HPDE6-E6E7 (cell line): ENCODE results near the gene PTPRD.

Experiments used
- DNase-seq: peaks from one replicate; pipeline ENCODE4 v3.0.0; 2011; ENCODE audit warnings: missing footprints; ENCODE audit errors: extremely low spot score

PTPRD gene

DNA sequence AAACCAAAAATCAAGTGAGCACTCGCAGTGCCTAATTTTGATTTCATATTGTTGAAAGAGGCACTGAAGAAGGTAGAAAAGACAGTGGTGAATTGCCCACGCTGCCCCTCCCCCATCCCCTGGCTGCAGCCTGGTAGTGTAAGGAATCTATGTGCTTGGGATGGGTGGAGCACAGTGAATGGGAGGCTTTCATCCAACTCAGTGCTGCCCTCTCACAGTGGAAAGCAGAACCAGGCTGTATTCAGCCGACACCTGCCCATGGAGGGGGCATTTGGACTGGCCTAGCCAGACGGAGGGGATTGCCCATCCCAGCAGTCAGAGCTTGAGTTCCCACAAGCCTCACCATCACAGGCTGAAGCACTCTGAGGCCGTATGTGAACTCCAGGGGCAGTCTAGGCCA, 2012.9 kb downstream of the PTPRD start:
- no peak for DNase-seq

DNA sequence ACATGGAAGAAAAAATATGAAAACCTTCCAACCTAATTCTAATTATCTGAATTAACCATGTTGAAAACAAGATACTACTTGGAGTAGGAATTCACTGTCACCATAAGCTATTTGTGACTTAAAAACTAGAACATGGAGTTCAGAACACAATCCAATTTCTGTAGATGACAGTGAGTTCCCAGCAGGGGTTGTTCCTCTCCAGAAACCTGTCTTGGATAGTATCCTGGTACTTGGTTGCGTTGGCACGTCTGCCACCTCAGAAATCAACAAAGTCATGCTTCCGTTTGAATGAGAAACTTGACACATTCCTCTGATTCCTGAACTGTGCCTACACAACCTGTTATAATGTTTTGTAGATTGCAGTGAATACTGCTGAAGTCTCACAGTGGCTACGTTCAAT, 2023.3 kb downstream of the PTPRD start:
- DNase-seq: no peak

DNA sequence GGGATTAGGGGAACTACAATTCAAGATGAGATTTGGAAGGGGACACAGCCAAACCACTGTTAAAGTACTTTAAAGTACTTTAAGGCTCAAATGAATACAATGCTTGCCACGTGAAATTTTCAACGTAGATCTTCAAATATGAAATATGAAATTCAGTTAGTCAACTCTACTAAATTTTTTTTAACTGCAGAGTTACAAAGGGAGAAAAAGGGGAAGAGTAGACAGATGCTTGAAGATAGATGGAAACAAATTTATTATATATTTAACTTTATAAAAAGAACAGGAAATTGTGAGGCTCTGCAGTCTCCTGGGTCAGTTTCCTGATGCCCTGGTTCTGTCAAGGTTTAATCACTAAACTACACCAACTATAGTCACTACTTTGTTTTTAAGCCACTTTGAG, 2027.8 kb downstream of the PTPRD start:
- DNase-seq: no peak

DNA sequence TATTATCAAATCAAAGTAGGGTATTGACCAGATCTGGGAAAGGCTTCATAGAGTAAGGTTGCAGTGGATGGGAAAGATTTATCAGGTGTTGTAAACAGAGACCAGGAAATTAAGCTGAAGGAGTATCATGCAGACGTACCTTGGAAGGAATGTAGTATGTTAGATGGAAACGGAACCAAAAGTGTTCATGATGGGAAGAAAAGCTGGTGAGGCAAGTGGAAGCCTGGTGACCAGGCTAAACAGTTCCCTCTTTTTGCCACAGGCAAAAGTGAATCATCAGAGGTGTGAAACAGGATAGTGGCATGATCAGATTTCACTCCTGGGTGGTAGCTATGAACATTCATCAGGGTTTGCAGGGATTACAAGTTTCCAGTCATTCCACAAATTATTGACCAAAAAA, 2033.1 kb downstream of the PTPRD start:
- DNase-seq: peak; percentile 50

DNA sequence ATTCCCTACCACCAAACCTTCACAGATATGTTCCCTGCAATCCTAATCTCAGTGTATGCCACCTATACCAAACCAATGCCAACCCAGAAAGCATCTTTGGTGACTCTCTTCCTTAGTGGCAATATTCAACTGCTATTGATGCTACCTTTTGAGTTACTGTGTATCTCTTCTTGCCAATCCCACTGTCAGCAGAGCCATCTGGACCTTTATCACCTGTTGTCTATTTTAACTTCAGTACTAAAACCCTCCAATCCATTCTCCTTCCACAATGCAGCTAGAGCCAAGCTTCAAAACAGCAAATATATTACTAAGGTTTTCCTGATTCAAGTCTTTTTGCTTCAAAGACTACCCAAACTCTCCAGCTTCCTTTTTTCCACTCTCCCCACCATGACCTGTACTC, 2036.1 kb downstream of the PTPRD start:
- DNase-seq: no peak

DNA sequence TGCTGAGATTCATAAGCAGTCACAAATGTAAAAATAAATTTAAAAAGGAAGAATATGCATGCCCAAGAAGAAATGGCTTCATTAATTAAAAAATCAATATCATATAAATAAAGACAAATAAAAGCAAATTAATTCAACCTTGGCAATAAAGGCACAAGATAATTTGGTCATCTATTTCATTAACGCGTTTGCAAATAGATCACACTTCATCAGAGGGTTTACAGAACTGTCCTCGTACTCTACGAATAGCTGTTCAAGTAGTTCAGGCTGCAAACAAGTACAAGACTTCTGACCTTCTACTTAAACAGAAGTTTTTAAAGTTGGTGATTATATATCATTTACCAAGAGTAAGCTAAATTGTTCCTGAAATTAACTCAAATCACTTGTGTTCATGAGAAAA, 2038.0 kb downstream of the PTPRD start:
- no peak for DNase-seq

DNA sequence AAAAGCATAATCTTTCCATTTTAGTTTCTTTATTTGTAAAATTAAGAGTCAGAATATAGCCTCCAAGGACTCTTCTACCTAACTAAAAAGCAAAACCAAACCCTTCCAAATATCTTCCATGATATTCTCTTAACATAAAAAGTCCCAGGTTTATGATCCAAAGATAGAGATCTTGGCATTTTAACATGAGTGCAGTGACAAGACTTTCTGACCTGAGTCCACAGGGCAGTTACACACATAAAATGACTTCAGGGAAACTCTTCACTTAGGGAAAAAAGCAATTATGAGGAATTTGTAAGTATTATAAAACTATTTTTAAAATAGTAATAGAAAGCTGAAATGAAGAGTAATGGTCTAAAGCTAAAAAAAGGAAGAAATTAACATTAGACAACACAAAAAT, 2040.6 kb downstream of the PTPRD start:
- no peak for DNase-seq

DNA sequence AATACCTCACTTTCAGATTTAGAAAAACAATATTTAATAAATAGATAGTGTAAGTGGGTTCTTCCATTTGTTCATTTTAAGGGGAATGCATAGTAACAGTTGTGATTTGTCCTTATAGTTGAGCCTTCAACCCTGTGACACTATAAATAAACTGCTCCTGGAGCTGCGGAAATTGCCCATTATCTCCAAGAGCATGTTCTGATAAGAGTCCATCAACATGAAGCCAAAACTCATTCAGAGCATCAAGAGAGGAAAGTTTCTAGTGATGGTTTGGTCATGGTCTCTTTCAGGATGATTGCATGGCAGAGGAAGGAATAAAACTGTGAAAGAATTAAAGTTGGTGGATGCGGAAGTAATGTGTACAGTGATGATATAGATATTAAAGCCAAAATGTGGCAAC, 2041.2 kb downstream of the PTPRD start:
- no peak for DNase-seq

DNA sequence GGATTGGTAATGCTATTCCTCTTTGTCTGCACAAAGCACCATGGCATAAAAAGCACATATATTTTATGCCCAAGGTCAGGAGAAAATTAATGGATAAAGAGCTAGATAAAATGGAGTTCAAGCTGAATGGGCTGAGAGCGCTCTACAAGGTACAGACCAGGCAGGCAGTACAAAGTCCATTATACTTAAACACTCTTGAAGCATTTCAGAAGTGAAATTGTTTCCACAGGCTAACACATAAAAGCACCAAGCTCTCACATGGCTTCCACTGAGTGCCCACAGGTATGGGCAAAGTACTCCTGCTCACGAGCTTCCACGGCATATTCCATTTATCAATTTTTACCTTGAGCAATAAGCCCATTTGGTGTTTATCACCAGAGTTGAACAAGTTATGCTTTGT, 2042.0 kb downstream of the PTPRD start:
- DNase-seq: no peak

DNA sequence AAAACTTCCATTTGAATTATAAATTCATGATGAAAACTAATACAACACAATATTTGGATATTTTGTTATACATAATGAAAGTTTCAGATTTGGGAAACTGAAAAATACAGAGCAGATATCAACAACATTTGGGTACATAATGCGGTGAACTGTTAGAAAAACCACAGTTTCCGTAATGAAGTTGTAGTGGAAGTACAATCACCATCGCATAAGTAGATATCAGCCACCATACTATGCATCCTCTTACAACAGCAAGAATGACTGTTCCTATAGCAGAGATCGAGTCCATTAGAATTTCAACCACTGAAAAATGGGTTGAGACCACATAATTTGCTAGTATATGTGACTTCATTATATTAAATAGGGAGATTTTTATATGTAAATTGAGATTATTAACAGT, 2043.0 kb downstream of the PTPRD start:
- DNase-seq: no peak

DNA sequence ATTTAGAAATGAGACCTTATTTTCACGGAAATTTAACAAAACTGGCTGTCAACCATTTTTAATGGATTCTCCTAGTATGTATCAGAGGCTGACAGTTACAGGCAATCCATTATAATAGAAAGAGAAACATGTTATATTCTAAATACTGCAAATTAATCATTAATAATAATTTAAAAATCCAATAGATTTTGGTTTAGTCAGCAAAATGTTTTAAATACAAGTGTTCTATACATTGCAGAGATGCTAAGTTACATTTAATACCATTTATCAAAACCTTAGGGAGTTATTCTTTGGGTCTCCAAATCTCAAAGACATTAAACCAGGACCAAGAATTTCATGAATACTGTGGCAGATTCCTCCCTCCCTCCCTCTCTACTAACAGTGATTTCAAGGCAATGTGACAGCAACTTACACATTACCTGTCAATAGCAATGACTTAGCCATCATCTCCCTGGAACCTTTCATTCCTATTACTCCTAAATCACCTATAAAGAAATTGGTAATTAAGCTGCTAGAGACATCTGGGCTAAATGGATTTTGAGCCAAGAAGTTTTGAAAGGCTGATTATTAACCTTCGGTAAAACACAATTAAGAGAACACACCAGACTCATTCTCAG, 2044.7 kb downstream of the PTPRD start:
- no peak for DNase-seq

DNA sequence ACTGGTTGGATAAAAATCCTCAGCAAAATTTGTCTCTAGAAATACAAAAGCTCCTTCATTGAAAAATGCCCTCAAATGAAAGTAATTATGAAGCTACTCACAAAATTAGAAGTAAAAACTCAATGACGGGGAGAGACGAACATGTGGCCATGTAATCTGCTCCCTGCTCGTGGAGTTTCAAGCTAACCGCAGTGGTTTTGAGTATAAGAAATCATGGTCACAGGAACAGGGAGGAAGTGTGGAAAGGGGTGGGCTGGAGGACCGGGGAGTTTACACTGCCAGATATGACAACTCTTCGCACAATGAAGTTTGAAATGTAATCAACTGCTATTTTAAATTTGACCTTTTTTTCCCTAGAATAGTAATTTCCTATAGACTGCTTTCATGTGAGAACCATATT, 2047.8 kb downstream of the PTPRD start:
- DNase-seq: no peak

DNA sequence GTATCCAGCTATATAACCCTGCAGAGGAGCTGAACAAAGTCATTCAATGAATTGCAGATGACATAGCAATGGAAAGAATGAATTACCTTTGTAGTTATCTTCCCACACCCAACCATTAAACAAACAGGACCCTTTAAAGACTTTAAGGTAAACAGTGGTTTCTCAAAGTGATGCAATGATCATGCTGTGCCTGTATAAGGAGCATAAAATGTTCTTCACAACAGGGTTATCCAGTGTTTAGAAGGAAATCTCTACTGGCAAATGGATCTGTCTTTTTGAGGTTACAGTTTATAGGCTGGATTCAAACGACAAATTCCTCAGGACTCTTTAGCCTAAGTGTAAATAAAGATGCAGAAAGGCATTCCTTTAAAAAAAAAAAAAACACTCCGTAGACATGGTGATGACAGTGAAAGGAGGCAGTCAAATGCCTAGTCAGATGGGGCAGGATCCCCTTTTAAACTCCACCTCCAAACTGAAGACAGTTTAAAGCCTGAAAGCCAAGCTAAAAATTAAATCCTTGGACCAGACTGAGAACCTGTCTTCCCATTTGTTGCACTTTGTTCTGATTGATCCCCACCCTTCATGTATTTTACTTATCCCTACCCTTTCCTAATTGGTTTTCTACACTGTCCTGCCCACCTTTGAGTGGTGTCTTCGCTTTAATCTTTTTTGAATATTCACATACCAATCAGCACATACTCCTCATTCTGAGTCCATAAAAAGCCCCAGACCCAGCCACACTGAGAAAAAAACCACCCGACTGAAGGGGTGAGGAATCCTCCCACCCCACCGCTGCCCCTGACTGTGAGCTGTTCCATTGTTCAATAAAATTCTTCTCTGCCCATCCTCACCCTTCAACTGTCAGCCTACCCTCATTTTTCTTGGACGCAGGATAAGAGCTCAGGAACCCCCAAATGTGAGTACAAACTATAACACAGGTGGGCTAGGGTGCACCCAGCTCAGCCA, 2052.0 kb downstream of the PTPRD start:
- DNase-seq: no peak

DNA sequence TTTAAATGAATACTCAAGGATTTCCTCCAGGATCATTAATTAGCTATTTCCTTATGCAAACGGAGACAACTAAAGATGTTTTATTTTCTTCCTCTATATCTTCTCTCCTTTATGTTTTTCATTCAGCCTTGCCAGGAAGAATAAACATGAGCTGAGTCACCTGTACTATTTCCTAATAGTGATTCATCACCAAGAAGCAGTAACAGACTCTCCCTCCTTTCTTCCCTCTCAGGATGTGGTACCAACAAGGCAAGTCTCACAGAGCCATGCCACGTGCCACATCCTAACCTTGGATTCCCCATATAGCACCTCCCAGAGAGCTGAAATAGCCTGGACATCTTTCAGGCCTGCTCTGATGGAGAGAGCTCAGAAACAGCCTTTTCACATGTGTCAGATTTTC, 2054.6 kb downstream of the PTPRD start:
- peak; percentile 40 for DNase-seq

DNA sequence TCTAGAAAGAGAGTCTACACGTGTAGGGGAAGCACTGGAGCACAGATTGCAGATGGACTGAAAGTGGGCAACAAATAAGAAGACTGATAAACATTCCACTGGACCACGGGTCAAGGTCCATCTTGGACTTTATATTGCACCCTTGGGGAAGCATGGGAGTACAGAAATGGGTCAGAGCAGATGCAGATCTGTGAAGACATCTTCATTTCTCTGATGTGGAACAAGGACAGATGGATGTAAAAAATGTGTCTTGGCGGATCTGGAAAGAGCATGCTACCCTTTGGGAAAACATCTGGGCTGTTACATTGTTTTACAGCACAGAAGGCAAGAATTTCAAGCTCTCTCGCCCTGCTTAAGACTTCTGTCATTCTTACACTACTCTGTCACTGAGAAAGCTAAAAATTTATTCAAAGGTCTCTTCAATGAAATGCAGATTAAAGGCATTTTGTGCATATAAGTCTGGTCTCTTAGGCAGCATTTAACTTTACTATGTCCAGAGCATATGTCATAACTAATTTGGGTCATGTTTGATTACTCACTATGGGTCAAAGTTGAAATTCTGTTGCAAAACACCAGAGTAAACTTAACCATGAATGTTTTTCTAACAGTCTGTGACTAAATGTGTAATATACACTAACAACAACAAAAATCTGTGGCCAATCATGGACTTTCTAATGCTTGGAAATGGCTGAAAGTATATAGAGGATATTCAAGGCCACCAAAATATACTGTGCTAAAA, 2056.9 kb downstream of the PTPRD start:
- DNase-seq: no peak

DNA sequence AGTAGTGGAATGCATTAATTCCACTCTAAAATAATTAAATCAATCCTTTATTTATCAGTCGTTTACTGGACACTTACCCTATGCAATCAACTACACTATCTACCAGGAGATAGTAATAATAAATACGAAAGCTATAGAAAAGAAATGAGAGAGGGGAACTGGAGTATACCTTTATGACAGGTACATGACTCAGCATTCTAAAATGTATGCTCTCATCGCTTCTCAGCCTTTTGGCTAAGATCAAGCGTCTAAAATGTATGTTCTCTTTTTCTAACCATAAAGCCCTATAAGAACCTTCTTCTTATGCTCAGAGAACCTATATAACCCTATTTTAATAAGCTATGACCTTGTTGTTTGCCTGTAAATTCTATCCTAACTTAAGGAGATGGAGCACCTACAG, 2059.4 kb downstream of the PTPRD start:
- DNase-seq: no peak

DNA sequence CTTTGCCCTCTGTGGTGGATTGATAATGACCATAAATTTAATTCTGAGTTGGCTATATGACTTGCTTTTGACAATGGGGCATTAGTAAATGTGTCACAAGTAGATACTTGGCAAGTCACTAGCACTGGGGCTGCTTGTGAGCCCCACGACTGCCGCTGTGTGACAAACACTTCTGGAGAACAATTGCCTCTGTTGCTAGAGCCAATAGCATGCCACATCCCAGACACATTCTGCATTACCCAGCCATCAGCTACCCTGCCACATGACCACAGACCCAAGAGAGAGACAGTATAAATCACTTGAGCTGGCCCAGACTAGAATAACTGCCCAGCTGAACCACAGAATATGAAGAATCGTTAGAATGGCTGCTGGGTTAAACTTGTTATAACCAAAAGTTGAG, 2060.1 kb downstream of the PTPRD start:
- no peak for DNase-seq

DNA sequence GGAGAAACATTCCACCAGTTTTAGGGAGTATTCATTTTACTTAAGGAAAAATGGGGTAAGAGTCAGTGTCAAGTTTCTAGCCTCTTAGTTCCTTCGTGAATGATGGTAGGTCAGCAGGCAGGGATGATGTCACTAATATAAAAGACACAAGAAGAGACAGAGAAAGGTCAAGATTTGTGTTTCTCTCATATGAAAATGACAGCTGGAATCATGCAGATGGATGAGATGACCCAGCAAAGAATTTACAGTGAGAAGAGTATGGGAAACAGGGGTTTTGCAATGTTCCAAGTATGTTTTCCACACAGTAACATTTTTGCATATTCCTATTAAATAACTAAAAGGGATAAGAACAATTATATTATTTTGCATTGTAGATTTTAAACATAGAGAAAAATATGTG, 2063.6 kb downstream of the PTPRD start:
- no peak for DNase-seq

DNA sequence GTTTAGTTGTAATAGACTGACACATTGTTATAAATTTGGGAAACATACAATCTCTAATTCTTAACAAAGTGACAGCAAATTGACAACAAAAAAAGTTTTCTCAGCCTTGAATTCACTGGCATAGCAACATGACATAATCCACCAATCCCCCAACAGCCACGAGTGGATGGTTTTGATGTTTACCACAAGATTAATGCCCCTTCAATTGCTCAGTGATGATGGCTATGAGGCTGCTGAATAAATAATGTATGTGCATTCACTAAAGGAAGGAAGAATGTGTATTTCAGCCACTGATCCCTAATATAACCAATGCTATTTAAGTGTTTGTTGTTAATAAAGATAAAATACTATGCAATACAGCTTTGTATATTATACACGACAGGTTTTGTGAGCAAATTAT, 2069.6 kb downstream of the PTPRD start:
- DNase-seq: no peak

DNA sequence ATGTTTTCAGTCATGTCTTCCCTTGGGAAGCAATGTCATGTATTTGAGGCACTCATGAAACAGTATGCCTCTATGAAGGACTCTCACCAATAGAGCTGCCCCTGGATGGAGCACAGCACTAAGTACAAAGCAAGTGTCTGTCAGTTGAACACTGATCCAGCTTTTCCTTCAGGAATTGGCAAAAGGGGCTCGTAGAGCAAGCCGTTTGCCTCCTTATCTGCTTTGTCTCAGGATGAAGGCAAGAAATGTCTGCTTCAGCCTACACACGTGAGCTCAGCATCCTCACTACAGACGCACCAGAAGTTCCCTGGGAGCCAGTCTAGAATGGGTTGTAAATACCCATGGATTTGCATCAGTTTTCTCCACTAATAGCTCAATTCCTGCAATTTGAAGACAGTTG, 2070.3 kb downstream of the PTPRD start:
- no peak for DNase-seq

DNA sequence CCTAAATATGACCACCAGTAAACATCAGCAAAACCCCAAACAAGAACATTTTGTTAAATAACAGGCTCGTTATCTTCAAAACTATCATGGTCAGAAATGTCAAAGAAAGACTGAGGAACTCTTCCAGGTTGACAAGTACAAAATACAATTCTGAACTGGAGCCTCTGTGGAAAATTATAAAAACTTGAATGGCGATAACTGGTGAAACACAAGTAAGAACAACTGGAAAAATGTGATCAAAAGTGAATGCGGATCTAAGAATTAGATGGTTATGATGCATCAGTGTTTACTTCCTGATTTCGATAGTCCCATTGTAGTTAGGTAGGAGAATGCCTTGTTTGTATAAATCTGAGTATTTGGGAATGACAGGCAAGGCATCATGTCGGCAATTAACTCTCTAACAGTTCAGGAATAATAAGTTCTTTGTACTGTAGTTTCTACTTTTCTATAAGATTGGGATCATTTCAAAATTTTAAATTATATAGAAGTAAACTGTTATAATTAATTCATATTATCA, 2073.1 kb downstream of the PTPRD start:
- DNase-seq: no peak

DNA sequence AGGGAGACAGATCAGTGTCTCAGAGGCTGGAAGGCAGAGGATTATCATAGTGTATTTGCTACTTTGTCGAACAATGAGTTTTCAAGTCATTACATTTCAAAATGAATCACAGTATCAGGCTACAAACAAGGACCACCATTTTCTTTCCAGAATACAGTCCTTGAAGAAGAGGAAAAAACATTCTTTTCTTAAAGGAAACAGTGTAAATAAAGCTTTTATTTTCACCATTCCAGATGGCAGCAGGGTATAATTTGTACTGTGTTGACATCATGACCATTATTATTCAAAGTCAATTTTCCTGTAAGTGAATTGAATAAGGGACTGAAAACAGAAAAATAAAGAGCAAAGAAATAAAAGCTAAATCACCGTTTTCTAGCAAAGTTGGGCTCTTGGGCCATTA, 2076.0 kb downstream of the PTPRD start:
- no peak for DNase-seq

DNA sequence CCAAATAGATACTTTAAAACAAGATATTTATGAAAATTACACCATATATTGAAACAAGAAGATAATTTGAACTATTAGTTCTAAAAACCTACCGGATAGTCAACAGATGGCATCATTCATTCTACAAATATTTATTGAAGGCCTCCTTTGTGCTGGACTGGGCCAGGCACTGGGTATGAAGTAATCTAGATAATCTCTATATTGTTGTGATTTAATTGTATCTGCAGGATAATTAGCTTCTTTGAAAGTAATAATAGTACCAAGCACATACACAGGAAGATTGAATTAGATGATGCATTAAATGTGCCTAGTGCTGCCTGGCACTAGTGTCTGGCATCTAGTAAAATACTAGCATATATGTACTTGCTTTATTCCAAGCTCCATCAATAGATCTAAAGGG, 2078.0 kb downstream of the PTPRD start:
- no peak for DNase-seq
